HG03280 (cell line): ENCODE results near the gene DNASE1L3.

Experiments used
- ATAC-seq: cut with Tn5 transposase; IDR thresholded peaks from one replicate; pipeline ENCODE4 v1.9.1; 2021; ENCODE audit warnings: mild to moderate bottlenecking, moderate library complexity; ENCODE audit not compliant: unreplicated experiment

DNASE1L3 gene

DNA sequence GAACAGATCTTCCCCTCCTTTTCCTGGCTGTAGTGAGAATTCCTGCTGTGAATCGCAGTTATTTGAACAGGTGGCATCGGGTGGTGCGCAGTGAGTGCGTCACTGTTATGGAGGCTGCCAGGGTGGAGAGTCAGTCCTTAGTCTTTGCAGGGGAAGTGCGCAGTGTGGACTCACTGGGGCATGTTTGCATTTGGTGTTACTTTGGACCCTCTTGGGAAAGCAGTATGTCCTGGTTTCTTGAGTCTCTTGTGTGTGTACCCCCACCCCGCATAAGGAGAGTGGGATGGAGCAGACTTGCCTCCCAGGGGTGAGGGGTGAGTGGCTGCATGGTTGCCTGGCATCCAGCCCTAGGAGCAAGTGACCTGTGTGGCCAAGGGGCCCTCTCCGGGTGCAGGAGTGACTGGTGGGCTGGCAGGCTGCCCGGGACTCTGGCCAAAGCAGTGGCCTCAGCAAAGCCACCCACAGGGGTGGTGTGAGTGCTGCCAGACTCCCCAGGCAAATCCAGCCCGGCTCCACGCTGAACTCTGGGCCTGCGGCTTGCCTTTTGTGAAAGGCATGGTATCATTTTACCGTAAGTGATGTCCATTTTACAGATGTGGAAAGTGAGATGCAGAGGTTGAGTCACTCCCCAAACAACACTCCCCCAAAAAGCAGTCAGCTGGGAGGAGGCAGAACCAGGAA is 46.4 kb downstream of the DNASE1L3 start:
- no peak for ATAC-seq

DNA sequence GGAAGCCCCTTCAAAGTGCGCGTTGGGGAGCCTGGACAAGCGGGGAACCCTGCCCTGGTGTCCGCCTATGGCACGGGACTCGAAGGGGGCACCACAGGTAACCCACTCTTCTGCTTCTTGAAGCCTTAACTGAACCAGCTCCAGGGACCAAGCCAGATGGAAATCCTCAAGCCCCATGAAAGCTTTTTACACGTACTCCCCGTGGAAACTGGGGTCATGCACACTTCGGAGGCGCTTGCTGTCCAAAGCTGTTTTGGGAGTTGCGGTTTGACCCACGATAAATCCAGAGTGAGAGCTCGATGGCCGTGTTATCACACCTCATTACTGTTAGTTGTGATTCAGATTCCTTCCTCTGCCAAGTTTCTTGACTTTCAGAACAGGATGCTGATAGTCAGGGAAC is 47.5 kb downstream of the DNASE1L3 start:
- no peak for ATAC-seq

DNA sequence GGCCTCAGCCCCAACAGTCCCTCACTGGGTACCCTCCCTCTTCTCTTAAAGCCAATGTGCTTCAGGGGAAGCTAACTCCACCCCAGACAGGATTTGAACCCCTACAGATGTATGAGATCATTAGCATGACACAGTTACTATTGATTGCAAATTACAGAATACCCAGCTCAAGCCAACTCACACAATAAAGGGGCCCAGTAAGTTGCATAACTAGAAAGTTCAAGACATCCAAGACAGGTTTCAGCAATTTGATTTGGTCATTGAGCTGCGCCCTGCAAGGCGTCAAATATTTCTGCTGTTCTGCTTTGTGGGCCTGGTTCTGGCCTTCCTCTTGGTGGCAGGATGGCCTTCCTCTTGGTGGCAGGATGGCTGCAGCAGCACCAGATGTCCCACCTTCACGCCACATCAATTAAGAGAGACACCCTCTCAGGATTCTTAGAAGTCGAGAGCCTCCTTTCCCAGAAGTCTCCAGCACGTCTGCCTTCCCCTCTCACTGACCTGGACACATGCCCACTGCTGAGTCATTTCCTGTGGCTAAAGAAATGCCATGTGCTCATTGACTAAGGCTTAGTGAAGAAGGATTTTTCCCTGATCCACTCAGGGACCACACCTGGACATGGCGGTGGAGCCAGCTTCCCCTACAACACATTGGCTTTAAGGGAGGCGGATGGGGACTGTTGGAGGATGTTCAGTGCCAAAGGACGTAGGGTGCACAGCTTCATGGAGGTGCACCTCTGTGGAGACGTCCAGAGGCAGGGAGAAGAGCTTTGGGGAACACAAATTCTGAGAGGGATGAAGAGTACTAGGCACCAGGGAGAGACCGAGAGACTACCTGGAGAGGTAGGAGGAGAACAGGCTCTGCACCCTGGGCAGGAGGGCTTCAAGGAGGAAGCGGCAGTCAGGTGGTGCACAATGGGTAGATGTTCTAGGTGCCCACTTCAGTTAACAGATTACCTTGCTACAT is 49.1 kb downstream of the DNASE1L3 start:
- ATAC-seq = no peak

DNA sequence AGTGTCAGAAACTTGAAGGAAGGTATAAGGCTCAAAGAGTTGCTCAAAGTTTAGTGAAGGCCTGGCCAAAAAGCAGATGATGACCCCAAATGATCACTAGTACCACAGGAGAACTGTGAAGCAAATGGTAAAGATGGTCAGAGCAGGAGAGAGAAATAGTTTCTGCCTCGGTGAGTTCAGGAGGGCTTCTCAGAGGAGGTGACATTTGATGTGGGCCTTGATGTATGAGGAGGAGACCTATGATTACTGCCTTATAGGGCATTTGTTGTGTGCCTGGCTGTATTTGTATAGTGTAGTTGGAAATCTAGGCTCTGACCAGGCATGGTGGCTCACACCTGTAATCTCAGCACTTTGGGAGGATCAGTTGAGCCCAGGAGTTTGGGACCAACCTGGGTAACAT is 50.4 kb downstream of the DNASE1L3 start:
- no peak for ATAC-seq

DNA sequence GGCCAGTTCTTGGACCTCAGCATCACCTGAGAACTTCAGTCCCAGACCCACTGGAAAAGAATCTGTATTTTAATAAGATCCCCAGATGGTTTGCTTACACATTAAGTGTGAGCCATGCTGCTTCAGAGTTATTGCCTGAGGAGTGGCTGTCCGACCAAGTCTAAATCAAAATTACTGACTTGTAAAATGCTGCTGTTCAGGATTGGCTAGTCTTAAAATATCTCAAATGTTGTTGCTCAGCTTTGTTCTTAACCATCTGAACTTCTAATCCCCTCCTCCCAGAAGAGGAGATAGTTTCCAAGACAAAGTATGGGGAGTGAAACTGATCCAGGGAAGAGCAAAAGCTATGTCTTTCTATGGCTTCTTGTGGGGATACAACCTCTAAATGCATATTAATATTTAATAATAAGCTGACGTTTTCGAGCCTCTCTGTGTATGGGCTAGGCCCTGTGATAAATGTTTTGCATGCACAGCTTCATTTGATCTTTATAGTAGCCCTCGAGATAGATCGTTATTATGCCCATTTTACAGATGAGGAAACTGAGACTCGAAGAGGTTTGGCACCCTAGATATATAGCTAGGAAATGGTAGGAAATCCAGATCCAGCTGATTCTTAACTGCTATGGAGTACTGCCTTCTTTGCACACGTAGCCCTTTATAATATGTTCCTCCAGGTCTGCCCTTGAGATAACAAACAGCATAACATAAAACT is 52.2 kb downstream of the DNASE1L3 start:
- ATAC-seq = no peak

DNA sequence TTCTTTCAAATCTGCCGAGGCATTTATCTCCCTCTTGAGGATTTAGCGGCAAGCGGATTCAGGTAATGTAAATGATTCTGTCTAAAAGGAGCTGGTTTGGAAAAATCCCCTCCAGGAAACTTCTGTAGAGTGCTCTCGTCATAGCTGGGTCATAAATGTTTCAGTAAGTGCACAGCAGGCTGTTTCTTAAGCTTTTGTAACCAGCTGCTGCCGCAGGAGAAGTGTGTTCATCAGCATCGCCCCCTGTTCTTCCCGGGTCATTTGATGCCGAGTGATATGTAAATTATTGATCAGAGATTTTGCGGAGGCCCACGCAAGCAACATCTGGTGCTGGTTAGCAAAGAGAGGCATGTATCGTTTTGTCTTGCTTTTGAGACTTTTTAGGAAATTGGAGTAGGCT is 53.1 kb downstream of the DNASE1L3 start:
- no peak for ATAC-seq

DNA sequence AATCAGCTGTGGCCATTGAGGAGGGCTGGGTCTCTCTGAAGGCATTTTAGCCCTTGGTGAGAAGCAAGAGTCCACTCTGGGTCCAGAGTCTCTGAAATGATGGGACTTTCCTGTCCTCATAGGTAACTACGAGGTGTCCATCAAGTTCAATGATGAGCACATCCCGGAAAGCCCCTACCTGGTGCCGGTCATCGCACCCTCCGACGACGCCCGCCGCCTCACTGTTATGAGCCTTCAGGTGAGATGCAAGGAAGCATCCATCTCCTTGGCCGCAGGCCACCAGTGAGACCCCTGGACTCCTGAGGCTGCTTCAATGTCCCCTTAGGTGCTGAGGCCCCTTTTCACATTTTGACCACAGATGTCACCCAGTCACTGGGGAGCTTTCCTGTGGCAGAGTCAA is 54.9 kb downstream of the DNASE1L3 start:
- no peak for ATAC-seq

DNA sequence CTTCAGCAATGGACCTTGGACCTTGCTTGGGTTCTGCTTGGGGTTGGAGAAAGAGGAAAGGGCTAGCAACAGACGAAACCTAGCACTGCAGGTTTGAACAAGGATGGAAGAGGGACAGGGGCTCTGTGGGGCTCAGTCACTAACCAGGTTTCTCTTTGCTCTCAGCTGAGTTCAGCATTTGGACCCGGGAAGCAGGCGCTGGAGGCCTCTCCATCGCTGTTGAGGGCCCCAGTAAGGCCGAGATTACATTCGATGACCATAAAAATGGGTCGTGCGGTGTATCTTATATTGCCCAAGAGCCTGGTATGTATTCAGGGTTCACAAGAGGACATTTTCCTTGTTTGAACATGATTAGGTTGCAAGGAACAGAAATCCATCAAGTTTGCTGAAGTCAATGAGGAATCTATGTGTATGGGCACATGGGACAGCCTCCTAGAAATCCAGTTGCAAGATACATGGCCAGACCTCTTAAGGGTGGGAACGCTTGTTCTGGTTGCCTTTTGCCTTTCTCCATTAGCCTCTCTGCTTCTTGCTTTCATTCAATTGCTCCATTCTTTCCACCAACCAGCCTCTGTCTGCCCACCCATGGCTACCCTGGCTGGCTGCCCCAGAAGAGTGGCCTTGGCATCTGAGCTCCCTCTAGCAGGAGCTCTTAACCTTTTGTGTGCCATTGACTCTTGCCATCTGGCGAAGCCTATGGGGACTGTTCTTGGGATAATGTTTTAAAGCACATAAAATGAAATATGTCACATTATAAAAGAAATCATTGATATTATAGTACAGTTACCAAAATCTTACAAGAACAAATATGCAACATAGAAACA is 55.9 kb downstream of the DNASE1L3 start:
- ATAC-seq = no peak

DNA sequence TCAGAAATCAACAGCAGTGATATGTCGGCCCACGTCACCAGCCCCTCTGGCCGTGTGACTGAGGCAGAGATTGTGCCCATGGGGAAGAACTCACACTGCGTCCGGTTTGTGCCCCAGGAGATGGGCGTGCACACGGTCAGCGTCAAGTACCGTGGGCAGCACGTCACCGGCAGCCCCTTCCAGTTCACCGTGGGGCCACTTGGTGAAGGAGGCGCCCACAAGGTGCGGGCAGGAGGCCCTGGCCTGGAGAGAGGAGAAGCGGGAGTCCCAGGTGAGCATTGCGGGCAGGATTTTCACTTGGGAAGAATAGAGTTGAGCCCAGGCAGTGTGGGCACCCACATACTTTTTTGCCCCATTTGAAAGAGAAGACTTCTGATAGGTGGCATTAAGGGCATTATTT is 57.4 kb downstream of the DNASE1L3 start:
- no peak for ATAC-seq

DNA sequence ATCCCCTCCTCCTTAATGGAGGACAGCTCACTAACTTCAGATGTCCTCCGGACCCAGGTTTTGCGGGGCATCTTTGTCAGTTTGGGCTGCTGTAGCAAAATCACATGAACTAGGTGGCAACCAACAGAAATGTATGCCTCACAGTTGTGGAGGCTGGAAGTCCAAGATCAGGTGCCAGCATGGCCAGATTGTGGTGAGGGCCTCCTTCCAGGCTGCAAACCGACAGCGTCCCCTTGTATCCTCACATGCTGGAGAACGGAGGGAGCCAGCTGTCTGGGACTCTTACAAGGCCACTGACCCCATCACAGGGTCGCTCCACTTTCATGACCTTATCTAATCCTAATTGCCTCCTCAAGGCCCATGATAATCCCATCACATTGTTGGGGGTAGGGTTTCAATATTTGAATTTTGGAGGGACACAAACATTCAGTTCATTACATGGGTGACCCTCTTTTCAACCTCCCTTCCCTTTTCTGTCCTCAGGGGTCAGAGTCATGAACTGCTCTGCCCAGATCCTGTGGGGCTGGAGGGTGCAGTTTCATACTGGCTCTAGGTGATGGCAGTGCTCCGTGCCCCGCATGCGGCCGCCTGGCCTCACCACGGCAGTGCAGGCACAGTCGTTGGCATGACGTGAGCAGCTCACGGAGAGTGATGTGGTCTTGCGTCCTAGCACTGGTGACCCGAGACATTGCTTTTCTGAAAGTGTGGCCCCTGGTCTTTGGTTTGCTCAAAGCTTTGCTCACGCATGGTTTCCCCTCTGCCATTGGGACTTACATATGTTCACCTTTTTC is 58.4 kb downstream of the DNASE1L3 start:
- no peak for ATAC-seq

DNA sequence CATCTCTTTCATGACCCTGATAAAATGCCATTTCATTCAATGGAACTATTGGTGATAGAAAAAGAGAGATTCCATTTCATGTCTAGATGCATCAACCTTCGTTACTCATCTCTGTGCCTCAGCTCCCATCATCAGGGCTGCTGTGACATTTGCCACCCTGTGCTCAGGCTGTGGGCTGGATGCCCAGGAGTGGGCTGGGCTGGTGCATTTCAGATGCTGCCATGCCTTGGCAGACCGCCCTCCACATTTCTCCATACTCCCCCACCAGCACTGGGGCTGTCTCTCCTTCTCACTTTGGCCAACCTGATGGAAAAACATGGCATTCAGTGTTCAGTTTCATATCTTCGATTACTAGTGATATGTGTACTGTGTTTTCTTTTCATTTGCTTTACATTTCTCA is 59.1 kb downstream of the DNASE1L3 start:
- no peak for ATAC-seq

DNA sequence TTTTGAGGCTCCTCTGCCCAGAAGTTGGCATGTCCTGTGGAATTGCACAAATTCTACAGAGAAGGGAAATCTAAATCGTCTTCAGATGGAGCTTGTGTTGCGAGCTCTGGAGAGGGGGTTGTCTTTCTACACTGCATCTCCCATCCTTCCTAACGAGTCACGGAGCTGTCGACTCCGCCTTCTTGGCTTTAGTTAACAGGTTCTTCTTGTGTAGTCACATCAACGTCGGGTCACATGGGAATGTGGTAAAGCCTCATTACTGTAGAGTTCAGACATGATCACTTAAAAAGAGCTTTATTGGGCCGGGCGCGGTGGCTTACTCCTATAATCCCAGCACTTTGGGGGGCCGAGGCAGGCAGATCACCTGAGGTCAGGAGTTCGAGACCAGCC is 60.0 kb downstream of the DNASE1L3 start:
- ATAC-seq = no peak

DNA sequence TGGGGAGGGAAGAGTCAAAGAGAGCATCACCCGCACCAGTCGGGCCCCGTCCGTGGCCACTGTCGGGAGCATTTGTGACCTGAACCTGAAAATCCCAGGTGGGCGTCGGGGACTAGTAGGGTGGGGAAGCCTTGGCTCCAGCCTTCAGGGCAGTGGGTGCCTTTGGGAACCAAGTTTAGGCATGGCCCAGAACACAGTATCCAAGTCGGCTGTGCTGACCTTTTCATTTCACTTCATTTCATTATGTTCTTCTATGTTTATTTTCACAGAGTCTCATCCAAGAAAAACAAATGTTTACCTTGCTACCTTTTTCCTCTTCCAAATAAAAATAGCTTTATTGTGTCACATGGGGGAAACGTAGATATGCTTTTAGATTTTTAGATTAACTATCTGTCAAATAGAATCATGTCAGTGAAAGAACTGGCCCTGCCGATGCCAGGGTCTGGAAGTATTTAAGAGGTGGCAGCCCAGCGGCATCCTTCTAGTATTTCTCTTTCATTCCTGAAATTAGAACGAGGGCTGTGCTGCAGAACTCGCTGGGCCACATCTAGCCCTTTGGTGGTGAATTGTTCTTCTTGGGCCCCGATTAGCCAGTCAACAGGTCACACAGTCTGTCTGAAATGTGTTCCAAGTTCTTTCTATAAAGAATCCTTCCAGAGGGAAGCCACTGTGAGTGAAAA is 60.5 kb downstream of the DNASE1L3 start:
- ATAC-seq = no peak

DNA sequence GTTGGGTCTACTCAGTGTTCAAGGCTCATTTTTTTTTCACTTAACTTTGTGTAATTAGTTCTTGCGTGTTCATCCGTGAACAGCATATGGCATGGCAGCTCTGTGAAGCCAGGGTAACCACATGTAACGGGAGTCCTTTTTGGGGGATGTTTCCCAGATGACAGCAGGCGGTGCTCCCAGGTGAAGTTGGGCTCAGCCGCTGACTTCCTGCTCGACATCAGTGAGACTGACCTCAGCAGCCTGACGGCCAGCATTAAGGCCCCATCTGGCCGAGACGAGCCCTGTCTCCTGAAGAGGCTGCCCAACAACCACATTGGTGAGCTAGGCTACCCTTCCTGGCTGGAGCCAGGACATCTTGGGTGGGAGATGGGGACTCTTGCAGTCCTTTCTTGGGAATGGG is 62.7 kb downstream of the DNASE1L3 start:
- ATAC-seq = no peak

DNA sequence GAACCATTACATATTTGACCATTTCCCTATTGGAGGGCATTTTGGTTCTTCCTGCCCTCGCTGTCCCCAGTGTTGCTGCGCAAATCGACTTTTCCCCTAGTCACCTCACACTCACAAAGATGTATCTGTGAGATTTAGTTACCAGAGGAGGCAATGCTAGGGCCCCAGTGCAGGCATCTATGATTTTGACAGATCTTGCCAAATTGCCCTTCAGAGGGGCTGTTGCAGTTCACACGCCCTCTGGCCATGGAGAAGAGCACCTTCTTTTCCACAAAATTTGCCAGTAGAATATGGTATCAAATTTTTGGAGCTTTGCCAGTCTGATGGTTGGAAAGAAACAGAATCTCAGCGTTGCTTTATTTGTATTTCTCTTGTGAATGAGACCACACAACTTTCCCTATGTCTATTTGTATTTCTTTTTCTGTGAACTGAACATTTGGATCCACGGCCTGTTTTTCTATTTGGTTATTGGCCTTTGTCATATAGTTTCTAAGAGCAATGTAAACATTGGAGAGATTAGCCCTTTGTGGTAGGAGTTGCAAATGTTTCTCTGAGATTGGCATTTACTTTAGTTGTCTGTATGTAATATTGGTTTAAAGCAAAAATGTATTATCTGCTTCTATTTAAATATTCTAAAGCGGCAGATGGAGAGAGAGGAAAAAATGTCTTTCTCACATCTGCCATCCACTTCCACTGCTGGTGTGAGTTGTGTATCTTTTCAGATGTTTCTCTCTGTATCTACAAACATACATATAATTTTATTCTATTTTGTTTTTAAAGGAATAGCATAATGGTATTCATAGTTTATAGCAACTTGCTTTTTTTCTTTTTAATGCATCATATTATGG is 66.1 kb downstream of the DNASE1L3 start:
- no peak for ATAC-seq

DNA sequence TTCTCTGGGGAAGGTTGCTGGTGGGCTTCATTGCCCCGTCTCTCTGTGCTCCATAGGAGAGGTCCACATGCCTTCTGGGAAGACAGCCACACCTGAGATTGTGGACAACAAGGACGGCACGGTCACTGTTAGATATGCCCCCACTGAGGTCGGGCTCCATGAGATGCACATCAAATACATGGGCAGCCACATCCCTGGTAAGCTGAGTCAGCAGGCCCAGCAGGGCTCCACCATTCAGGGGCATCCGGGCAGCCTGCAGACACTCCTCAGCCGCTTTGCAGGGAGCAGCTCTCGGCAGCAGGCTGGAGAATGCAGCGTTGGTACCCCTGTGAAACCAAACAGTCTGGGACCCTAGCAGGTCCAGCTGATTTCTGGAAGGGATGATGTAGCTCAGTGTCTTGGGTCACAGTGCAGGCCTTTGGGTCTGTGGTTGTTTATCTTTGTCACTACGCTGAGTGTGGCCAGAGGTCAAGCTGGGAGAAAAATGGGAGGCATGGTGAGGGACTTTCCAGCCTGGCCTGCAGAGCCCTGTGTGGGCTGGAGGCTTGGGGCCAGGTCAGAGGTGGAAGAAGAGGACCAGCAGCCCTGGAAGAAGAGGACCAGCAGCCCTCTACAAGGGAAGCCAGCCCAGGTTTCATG is 67.2 kb downstream of the DNASE1L3 start:
- no peak for ATAC-seq
